HUES6 (cell line): ENCODE data around the gene MAP3K13.

Experiments
- H3K27ac ChIP-seq: 2 replicates; pipeline ENCODE4 v1.7.0; 2013; ENCODE audit warnings: low read depth, mild to moderate bottlenecking, low read length, inconsistent platforms
- H3K27me3 ChIP-seq: 2 replicates; pipeline ENCODE4 v1.6.1; 2013; ENCODE audit warnings: low read length; ENCODE audit not compliant: control insufficient read depth, insufficient read depth
- H3K36me3 ChIP-seq: 2 replicates; pipeline ENCODE4 v1.6.1; 2013; ENCODE audit warnings: low read length; ENCODE audit not compliant: control insufficient read depth, insufficient read depth
- H3K4me1 ChIP-seq: 2 replicates; pipeline ENCODE4 v1.6.1; 2013; ENCODE audit warnings: low read length; ENCODE audit not compliant: control insufficient read depth, insufficient read depth
- H3K4me3 ChIP-seq: 2 replicates; pipeline ENCODE4 v1.5.1; 2013; ENCODE audit warnings: low read depth, low read length
- H3K9ac ChIP-seq: one replicate; pipeline ENCODE4 v1.6.1; 2013; ENCODE audit warnings: mild to moderate bottlenecking, low read length
- H3K9me3 ChIP-seq: 2 replicates; pipeline ENCODE4 v1.6.1; 2013; ENCODE audit warnings: low read depth, low read length; ENCODE audit not compliant: control insufficient read depth, insufficient read depth

The MAP3K13 gene

DNA sequence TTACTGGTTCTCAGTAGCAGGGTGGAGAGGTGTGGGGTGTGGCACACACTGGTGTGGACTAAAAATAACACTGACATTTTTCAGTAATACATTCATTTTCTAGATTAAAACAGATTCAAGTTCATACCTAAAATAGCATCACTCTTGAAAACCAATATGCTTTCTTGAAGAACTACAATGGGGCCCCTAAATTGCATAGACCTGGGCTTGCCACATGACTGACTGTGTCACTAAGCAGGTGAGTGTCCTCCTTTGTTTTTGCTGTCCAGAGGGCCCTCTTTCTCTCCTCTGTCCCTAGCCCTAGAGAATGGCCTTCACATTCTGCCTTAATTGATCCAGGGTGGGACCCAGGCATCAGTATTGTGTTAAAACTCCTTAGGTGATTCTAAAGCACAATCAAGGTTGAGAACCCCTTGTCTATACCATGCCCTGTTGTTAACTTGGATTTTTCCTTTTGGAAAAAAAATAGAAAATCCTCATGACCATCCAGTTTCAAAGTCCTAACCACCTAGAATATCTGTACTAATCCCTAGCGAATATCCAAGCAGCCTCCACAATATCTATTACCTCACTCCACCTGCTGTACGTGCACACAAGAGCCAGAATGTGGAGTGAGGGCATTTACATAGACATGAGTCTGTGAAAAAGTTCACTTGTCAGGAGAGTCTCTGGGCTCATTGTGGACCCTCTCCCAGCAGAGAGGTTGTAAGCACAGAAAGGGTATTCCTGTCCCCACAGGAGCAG lies 154.6 kb downstream of the MAP3K13 start:
- Histone ChIP-seq H3K9ac (no peak overlapping the region), H3K36me3 (no peaks in the 10 kb centered on the region), H3K4me1 (no peaks in the 10 kb centered on the region), H3K4me3 (no peak overlapping the region), H3K9me3 (no peaks in the 10 kb centered on the region), H3K27me3 (peaks cover 6% of the 10 kb centered on the region; the same call in 1 of the 2 replicates), H3K27ac (no peak overlapping the region)

GRCh38 chr3:185519021-185519420 lies 156.1 kb downstream of the MAP3K13 start:
- Histone ChIP-seq H3K9me3 (no peaks in the 10 kb centered on the region), H3K4me1 (no peaks in the 10 kb centered on the region), H3K4me3 (no peak overlapping the region), H3K9ac (no peak overlapping the region), H3K36me3 (no peaks in the 10 kb centered on the region), H3K27me3 (peaks cover 6% of the 10 kb centered on the region; the same call in 1 of the 2 replicates), H3K27ac (no peak overlapping the region)

- H3K27ac ChIP-seq: no peak overlapping the region
- no peaks in the 10 kb centered on the region for H3K4me1 ChIP-seq
- H3K27me3 ChIP-seq: no peaks in the 10 kb centered on the region
- H3K4me3 ChIP-seq: no peak overlapping the region
- H3K9ac ChIP-seq: no peak overlapping the region
- H3K36me3 ChIP-seq: no peaks in the 10 kb centered on the region
- H3K9me3 ChIP-seq: no peaks in the 10 kb centered on the region
These were observed 158.6 kb downstream of the MAP3K13 start for GRCh38 chr3:185521349-185522138.

DNA sequence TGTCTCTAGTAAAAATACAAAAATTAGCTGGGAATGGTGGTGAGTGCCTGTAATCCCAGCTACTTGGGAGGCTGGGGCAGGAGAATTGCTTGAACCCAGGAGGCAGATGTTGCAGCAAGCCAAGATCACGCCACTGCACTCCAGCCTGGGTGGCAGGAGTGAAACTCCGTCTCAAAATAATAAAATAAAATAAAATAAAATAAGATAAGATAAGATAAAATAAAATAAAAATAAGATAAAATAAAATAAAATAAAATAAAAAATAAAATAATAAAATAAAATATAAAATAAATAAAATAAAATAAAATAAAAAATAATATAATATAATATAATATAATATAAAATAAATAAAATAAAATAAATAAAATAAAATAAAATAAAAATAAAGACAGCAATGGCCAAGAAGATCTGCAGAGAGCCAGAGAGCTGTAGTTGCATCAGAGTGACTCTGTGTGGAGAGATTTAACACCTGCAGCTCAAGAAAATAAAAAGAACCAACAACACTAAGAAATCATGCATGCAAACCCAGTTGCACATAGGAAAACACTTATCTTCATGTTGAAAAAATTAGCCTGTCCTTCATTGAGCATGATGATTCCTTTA lies 163.5 kb downstream of the MAP3K13 start:
- Histone ChIP-seq H3K9me3 (no peaks in the 10 kb centered on the region), H3K4me1 (no peaks in the 10 kb centered on the region), H3K27me3 (no peaks in the 10 kb centered on the region), H3K9ac (no peak overlapping the region), H3K4me3 (no peak overlapping the region), H3K27ac (no peak overlapping the region), H3K36me3 (no peaks in the 10 kb centered on the region)

DNA sequence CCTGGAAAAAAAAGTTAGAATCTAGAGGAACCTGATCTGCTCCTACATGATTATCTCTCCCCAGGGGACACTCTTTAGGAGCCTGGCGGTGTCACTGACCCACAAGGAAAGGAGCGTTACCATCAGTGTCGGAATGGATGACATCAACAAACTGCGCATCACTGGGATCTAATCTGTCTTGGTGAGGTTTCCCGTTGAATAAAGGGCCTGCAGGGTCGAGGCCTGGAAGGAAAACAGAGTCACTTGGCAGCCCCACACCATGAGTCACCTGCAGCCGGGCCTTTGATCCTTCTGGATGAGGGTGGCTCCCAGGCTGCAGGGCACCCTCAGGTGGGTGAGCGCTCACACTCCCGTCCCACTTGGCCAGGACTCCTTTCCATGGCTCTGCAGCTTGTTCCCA lies 164.4 kb downstream of the MAP3K13 start:
- Histone ChIP-seq H3K9ac (no peak overlapping the region), H3K27me3 (no peaks in the 10 kb centered on the region), H3K9me3 (no peaks in the 10 kb centered on the region), H3K4me3 (no peak overlapping the region), H3K27ac (no peak overlapping the region), H3K4me1 (no peaks in the 10 kb centered on the region), H3K36me3 (no peaks in the 10 kb centered on the region)

DNA sequence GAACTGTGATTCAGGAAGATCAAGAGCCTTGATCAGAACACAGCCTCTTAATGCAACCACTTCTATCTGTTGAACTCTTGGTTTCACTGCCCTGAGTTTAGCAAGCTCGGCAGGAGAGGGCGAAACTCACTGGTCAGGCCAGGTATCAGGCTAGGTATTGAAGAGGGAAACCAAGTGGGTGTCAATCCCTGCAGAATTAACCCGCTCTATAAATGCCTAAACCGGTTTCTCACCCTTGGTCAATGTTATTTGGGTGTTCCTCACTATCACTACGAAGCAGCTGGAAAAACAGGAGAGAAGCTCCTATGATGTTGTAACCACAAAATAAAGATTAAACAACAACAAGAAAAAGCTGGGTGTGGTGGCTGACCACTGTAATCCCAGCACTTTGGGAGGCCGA lies 165.6 kb downstream of the MAP3K13 start:
- H3K9ac ChIP-seq: no peak overlapping the region

GRCh38 chr3:185530856-185531255 lies 167.9 kb downstream of the MAP3K13 start:
- Histone ChIP-seq H3K4me1 (no peaks in the 10 kb centered on the region), H3K9me3 (no peaks in the 10 kb centered on the region), H3K9ac (no peak overlapping the region), H3K36me3 (no peaks in the 10 kb centered on the region), H3K27me3 (no peaks in the 10 kb centered on the region), H3K27ac (no peak overlapping the region), H3K4me3 (no peak overlapping the region)

More for the DNA sequence above, 165.6 kb downstream of the MAP3K13 start:
- H3K4me3 ChIP-seq: no peak overlapping the region
- H3K27me3 ChIP-seq: no peaks in the 10 kb centered on the region
- H3K36me3 ChIP-seq: no peaks in the 10 kb centered on the region
- H3K27ac ChIP-seq: no peak overlapping the region
- H3K4me1 ChIP-seq: no peaks in the 10 kb centered on the region
- no peaks in the 10 kb centered on the region for H3K9me3 ChIP-seq

DNA sequence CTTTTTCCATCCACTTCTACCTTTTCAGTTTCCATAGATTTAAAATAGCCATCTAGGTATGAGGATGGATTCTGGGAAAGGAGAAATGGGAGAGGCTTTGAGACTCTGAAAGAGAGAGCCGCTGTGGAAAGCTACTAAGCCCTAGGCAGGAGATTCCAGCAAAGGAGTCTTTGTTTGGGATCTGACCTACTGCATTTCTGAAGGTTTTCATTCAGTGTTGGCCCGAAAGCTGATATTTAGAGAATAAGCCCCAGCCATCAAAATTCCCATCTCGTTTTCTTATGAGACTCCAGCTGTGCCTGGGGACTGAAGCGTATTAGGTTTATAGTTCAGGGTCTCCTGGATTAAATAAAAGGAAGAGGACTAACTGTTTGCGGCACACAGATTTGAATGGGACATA lies 170.0 kb downstream of the MAP3K13 start:
- H3K36me3 ChIP-seq: no peaks in the 10 kb centered on the region
- no peak overlapping the region for H3K27ac ChIP-seq
- H3K4me3 ChIP-seq: no peak overlapping the region
- no peak overlapping the region for H3K9ac ChIP-seq
- no peaks in the 10 kb centered on the region for H3K4me1 ChIP-seq
- no peaks in the 10 kb centered on the region for H3K9me3 ChIP-seq
- no peaks in the 10 kb centered on the region for H3K27me3 ChIP-seq

- Histone ChIP-seq H3K27me3 (no peaks in the 10 kb centered on the region), H3K9ac (no peak overlapping the region), H3K9me3 (no peaks in the 10 kb centered on the region), H3K36me3 (no peaks in the 10 kb centered on the region), H3K4me3 (no peak overlapping the region), H3K4me1 (no peaks in the 10 kb centered on the region), H3K27ac (no peak overlapping the region)
These were observed 171.6 kb downstream of the MAP3K13 start for GRCh38 chr3:185534511-185534910.

GRCh38 chr3:185537369-185537970 lies 174.5 kb downstream of the MAP3K13 start:
- no peaks in the 10 kb centered on the region for H3K4me1 ChIP-seq
- H3K27ac ChIP-seq: no peak overlapping the region
- no peaks in the 10 kb centered on the region for H3K9me3 ChIP-seq
- no peaks in the 10 kb centered on the region for H3K27me3 ChIP-seq
- H3K4me3 ChIP-seq: no peak overlapping the region
- no peaks in the 10 kb centered on the region for H3K36me3 ChIP-seq
- H3K9ac ChIP-seq: no peak overlapping the region
